Anterior cingulate cortex (tissue), 58 donors: ENCODE measurements around the gene NECAB2.

Experiments used
- DNase-seq, 58 donors: peaks; one replicate each; lab custom pipeline; 2025; lab: John Stamatoyannopoulos, UW

NECAB2 gene

GRCh38 chr16:84039696-84040095, 71.7 kb downstream of the NECAB2 start:
- no peak for DNase-seq

DNA sequence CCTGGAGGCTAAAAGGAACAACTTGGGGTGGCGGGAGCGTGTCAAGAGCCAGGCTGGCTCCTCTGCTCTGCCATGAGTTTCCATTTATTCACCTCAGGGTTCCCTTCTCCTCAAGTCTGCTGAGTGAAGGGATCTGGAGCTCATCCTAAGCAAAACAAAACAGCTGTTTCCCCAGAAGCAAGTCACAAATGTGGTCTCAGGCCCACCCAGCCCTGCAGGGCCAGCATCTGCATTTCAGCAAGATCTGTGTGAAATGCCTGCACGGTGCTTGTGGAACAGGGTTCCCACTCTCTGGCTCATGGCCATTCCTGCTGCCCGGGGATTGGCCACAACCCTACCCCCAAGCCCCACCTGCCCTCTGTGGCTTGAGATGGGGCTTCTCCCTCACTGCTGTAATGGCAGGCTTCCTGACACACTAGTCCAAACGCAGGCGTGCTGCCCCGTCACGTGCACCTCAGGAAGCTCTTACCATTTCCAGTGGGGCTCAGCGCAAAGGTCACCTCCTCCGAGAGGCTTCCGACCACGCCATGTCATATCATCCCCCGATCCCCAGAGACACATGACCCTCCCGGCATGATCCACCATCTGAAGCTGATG, 72.3 kb downstream of the NECAB2 start:
- DNase-seq, result no peak

GRCh38 chr16:84040823-84041820, 73.1 kb downstream of the NECAB2 start:
- DNase-seq, result peak in 18 of 58 donors; percentile 3 to 34 (median 14)

GRCh38 chr16:84041881-84042280, 73.8 kb downstream of the NECAB2 start:
- DNase-seq, result no peak

DNA sequence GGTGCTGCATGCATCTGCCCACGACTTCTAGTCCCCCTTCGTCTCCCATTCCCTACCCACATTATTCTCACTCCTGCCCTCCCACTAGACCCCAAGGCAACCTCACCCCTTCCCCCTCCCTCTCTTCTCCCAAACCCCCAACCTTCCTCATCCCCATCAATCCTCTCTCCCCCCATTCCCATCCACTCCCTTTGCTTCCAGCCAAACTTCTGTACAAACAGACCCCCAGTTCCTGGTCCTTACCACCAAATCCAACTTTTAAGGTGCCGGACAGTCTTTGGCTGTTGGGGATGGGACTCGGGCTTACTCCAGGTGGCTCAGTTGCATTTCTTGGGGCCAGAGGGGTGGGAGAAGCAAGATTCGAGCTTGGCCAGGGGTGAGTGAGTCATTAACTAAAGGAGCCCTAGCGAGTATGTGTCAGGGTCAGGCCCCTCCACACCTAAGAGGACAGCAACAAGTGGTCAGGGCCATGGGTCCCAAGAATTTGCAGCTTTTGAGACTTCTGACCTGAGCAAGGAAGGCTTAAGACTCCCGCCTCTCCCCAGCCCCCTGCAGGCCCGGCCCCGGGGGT, 74.3 kb downstream of the NECAB2 start, which contains the start of gene SLC38A8:
SLC38A8 (minus strand) TSS at position 488 of the 571 bp plus-strand sequence. CDS start 638 bp downstream, outside the sequence.
- no peak for DNase-seq

DNA sequence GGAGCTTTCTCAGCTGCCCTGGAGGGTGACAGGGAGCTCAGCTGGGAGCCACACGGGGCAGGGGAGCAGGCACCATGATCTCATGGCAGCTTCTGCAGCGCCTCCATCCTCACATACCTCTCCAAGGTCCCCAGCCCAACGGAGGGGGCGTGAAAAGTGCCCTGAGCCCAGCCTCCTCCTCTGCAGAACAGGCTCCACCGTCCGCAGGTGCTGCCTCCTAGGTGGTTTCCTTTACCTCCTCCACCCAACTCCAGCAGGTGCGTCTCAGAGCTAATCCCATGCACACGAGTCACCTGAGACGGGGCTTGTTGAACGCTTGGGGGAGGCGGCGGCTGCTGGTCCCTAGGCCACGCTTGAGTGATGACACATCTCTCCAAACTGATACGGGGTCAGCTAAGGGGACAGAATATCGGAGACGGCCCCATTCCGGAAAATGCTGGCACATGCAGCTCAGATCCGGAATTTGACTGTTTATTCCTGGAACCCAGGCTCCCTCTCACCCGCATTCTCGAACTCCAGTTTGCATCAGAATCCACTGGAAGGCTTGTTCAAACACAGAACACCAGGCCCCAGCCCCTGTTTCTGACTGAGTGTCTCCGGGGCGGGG, 74.9 kb downstream of the NECAB2 start:
- DNase-seq, result no peak

GRCh38 chr16:84043486-84044117, 75.6 kb downstream of the NECAB2 start:
- DNase-seq, result no peak

DNA sequence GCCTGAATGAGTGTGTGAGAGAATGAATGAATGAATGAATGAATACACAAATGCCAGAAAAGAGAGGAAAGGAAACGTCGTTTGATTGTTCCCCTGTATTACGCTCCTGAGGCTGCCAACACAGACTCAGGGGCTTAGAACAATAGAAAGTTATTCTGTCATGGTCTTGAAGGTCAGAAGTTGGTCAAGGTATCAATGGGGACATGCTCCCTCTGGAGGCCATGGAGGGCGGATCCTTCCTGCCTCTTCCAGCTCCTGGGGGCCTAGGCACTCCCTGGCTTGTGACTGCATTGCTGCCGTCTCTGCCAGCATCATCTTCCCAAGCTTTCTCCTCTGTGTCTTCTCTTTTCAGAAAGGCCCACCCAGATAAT, 76.1 kb downstream of the NECAB2 start:
- DNase-seq, result no peak

- no peak for DNase-seq
These were observed 77.2 kb downstream of the NECAB2 start for GRCh38 chr16:84045001-84045817.

DNA sequence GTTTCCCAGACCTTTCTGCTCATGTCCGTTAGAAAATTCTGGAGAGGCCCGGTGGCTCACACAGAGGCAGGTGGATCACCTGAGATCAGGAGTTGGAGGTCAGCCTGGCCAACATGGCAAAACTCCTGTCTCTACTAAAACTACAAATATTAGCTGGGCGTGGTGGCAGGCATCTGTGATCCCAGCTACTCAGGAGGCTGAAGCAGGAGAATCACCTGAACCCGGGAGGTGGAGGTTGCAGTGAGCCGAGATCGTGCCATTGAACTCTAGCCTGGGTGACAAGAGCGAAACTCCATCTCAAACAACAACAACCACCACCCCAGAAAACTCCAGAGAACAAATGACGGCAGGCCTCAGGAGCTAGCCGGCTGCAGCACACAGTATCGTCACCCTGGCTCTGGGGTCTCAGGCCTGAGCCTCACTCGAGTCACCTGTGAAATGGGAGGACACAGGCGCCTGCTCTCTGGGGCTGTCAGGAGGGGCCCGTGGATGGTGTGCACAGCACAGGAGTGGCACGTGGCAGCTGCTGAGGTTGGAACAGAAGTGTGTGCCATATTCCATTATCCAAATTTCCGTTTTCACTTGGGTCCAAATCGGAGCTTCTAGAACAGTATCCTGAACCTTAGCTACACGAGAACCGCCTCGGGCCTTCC, 77.9 kb downstream of the NECAB2 start:
- no peak for DNase-seq

GRCh38 chr16:84047206-84047605, 79.2 kb downstream of the NECAB2 start:
- DNase-seq, result no peak

DNA sequence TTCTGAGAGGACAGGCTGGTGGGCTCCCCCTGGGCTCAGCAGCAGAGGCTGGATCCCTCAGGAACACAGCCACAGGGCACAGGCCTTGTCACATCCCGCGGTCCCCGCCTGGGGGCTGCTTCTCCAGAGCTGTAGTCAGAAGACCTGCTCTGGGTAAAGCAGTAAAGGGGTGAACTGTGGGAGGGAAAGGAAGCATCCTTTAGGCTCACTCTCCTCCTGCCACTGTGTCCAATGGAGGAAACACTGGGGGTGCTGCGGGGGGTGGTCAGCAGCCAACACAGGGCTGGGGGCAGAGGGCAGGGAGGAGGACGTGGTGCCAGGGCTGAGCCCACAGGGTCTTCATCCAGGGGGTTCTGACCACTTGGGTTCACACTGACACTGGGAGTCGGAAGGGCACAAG, 79.6 kb downstream of the NECAB2 start:
- DNase-seq, result no peak

DNA sequence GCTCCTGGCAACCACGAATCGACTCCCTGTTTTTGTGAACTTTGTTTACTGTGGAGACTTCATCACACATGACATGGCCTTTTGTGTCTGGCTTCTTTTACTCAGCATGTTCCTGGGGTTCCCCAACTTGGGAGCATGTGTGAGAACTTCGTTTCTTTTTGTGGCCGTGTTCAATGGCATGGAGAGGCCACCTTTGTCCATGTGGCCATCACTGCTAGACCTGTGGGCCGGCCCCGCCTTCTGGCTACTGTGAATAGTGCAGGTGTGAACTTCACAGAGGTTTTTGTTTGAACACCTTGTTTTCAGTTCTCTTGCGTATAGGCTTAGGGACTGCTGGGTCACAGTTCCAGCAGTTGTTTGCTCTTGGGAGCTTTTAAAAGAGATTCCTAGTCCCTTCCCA, 80.2 kb downstream of the NECAB2 start:
- no peak for DNase-seq

- no peak for DNase-seq
These were observed 80.8 kb downstream of the NECAB2 start for GRCh38 chr16:84048871-84049270.

DNA sequence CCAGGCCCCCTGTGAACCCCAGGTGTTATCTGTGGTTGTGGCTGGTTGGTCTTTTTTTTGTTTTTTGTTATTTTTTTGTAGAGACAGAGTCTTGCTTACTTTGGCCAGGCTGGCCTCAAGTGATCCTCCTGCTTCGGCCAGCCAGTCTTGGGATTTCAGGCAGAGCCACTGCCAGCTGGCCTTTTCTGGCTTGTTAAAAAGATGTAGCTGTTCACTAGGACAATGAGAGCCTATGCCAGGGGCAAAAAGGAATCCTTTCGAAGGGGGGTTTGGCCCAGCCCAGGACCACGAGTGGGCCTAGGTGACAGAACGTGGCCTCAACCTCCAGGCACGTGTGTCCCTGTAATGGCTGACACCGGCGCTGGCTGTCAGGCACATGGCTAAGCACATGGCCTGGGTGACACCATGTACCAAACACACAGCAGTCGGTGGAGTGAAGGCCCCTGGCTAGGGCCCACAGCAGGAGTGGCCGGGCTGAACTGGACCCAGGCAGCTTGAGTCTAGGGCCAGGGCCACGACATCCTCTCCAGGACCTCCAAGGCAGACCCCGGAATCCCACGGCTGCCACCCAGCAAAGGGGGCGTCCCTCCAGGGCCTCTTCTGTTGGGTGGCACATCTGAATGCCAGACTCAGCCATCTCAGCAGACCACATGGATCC, 81.5 kb downstream of the NECAB2 start:
- peak in 2 of 58 donors; percentile 16 to 19 for DNase-seq

DNA sequence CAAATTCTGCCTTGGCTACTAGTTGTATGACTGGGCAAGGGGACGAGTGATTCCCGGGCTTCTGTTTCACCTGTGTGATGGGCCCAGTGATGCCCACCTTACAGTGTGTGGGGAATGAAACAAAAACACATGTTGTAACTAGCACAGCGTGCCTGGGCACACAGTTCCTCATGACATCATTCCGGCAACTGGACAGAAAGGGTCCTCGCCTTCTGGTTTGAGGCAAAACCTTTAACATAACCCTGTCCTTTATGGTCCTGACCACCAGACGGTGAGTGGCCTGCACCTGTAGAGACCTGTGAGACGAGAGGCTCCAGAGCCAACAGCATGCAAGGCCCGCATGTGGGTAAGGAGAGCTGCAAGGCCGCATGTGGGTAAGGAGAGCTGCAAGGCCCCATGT, 82.3 kb downstream of the NECAB2 start:
- DNase-seq, result no peak

GRCh38 chr16:84052071-84052622, 84.1 kb downstream of the NECAB2 start:
- DNase-seq, result no peak
